IMR-90 (cell line): Measurements from ENCODE around the gene LAMA5. TPM values are rescaled to one million over a fixed set of nuclear protein-coding genes. Genes with fewer than 3 reads are reported as not detected.

Source experiments
- ATAC-seq: fragments of 200-7000 bp; cut with Tn5 transposase; 2 replicates; pipeline ENCODE4 v1.9.1; 2020; ENCODE audit warnings: low read depth, mild to moderate bottlenecking, moderate library complexity
- BruUV-seq: library from RNA; stranded (reverse); fragments of 400-500 nt; replicated peaks from 2 replicates; lab custom pipeline; 2021; lab: Mats Ljungman, UMichigan
- CTCF ChIA-PET: fragments of 300-600 bp; formaldehyde crosslinking; extraction: SDS; loops from one replicate; lab custom pipeline; 2021; ENCODE audit warnings: antibody characterized with exemption; lab: Yijun Ruan, JAX
- POLR2A ChIA-PET: fragments of 300-600 bp; sonication (Branson Sonifier 250); formaldehyde crosslinking; loops from one replicate; lab custom pipeline; 2022; ENCODE audit warnings: antibody characterized with exemption; ENCODE audit not compliant: unreplicated experiment; lab: Charles Lee
- DNase-seq: peaks from one replicate; pipeline ENCODE4 v3.0.0; 2013
- H2AFZ ChIP-seq: replicated peaks from 2 replicates; pipeline ENCODE3; 2013; ENCODE audit warnings: low read length, mild to moderate bottlenecking; ENCODE audit not compliant: poor library complexity
- H2AK5ac ChIP-seq: 2 replicates; pipeline ENCODE4 v1.6.1; 2013; ENCODE audit warnings: low read depth, low read length, inconsistent platforms
- H2AK9ac ChIP-seq: replicated peaks from 2 replicates; pipeline ENCODE3; 2013; ENCODE audit warnings: mild to moderate bottlenecking, low read depth, low read length, moderate library complexity; ENCODE audit not compliant: poor library complexity
- H2BK120ac ChIP-seq: 2 replicates; pipeline ENCODE4 v1.6.1; 2013; ENCODE audit warnings: low read depth, low read length, inconsistent platforms
- H2BK15ac ChIP-seq: 3 replicates; pipeline ENCODE4 v1.6.1; 2013; ENCODE audit warnings: low read depth, low read length, inconsistent platforms
- H2BK20ac ChIP-seq: 2 replicates; pipeline ENCODE4 v1.6.1; 2013; ENCODE audit warnings: low read depth, mild to moderate bottlenecking, inconsistent platforms, low read length, moderate library complexity
- H2BK5ac ChIP-seq: 2 replicates; pipeline ENCODE4 v1.6.1; 2013; ENCODE audit warnings: mild to moderate bottlenecking, low read depth, low read length, inconsistent platforms; ENCODE audit not compliant: poor library complexity, severe bottlenecking
- H3K14ac ChIP-seq: replicated peaks from 2 replicates; pipeline ENCODE4 v1.6.1; 2013; ENCODE audit warnings: low read depth, low read length, inconsistent platforms
- H3K18ac ChIP-seq: 2 replicates; pipeline ENCODE4 v1.6.1; 2013; ENCODE audit warnings: low read depth, low read length, control low read depth
- H3K23ac ChIP-seq: 2 replicates; pipeline ENCODE4 v1.6.1; 2013; ENCODE audit warnings: low read depth, low read length, inconsistent platforms
- H3K27ac ChIP-seq: 2 replicates; pipeline ENCODE4 v1.5.1; 2013; ENCODE audit warnings: mild to moderate bottlenecking, control low read depth, low read length; ENCODE audit not compliant: insufficient read depth
- H3K27me3 ChIP-seq: 2 replicates; pipeline ENCODE4 v1.6.1; 2013; ENCODE audit warnings: low read length; ENCODE audit not compliant: control insufficient read depth, insufficient read depth
- H3K36me3 ChIP-seq: 2 replicates; pipeline ENCODE4 v1.6.1; 2013; ENCODE audit warnings: low read length, mixed read lengths; ENCODE audit not compliant: control insufficient read depth, insufficient read depth
- H3K4ac ChIP-seq: 2 replicates; pipeline ENCODE4 v1.6.1; 2013; ENCODE audit warnings: low read depth, low read length, inconsistent platforms
- H3K4me1 ChIP-seq: 2 replicates; pipeline ENCODE4 v1.6.1; 2013; ENCODE audit warnings: low read length, mixed read lengths; ENCODE audit not compliant: control insufficient read depth, insufficient read depth
- H3K4me2 ChIP-seq: 2 replicates; pipeline ENCODE4 v1.6.1; 2013; ENCODE audit warnings: low read depth, mild to moderate bottlenecking, control low read depth, low read length, moderate library complexity
- H3K4me3 ChIP-seq: 2 replicates; pipeline ENCODE4 v1.5.1; 2013; ENCODE audit warnings: low read depth, mild to moderate bottlenecking, control low read depth, low read length, moderate library complexity; ENCODE audit not compliant: insufficient read depth
- H3K56ac ChIP-seq: 2 replicates; pipeline ENCODE4 v1.6.1; 2013; ENCODE audit warnings: low read length, inconsistent platforms; ENCODE audit not compliant: insufficient read depth; ENCODE audit errors: extremely low read depth
- H3K79me1 ChIP-seq, 2 experiments: 2 replicates each; pipeline ENCODE4 v1.6.1; 2013; ENCODE audit warnings: low read length in 2 of 2, inconsistent platforms in 1 of 2, low read depth in 1 of 2
- H3K9ac ChIP-seq: 2 replicates; pipeline ENCODE4 v1.6.1; 2013; ENCODE audit warnings: low read depth, low read length, control low read depth
- H3K9me1 ChIP-seq: 2 replicates; pipeline ENCODE4 v1.6.1; 2013; ENCODE audit warnings: low read length, inconsistent platforms; ENCODE audit not compliant: insufficient read depth
- H3K9me3 ChIP-seq: 2 replicates; pipeline ENCODE4 v1.6.1; 2013; ENCODE audit warnings: low read length; ENCODE audit not compliant: control insufficient read depth, insufficient read depth
- H4K20me1 ChIP-seq: 2 replicates; pipeline ENCODE4 v1.6.1; 2013; ENCODE audit warnings: low read length, inconsistent platforms; ENCODE audit not compliant: insufficient read depth
- H4K5ac ChIP-seq: 2 replicates; pipeline ENCODE4 v1.6.1; 2013; ENCODE audit warnings: mild to moderate bottlenecking, low read depth, low read length, control low read depth
- H4K8ac ChIP-seq, 2 experiments: 2 replicates each; pipeline ENCODE4 v1.6.1; 2013; ENCODE audit warnings: low read depth in 2 of 2, low read length in 2 of 2, control low read depth in 1 of 2, inconsistent platforms in 1 of 2
- H4K91ac ChIP-seq: 2 replicates; pipeline ENCODE4 v1.6.1; 2013; ENCODE audit warnings: low read depth, low read length, inconsistent platforms; ENCODE audit not compliant: insufficient read depth
- BHLHE40 ChIP-seq: fragments of 150-350 bp; IDR thresholded peaks from 2 replicates; pipeline ENCODE4 v1.6.1; 2016; ENCODE audit warnings: mild to moderate bottlenecking, low read depth, low read length
- CEBPB ChIP-seq: IDR thresholded peaks from 2 replicates; pipeline ENCODE4 v1.6.1; 2012; ENCODE audit warnings: low read depth, low read length, improper control_type of control experiment
- CHD1 ChIP-seq: IDR thresholded peaks from 2 replicates; pipeline ENCODE4 v1.6.1; 2012; ENCODE audit warnings: low read depth, low read length, improper control_type of control experiment
- FOS ChIP-seq: fragments of 150-350 bp; IDR thresholded peaks from 2 replicates; pipeline ENCODE4 v1.6.1; 2016; ENCODE audit warnings: low read depth, low read length
- MAFK ChIP-seq: IDR thresholded peaks from 2 replicates; pipeline ENCODE4 v1.6.1; 2012; ENCODE audit warnings: low read depth, low read length, improper control_type of control experiment
- MAZ ChIP-seq: IDR thresholded peaks from 2 replicates; pipeline ENCODE4 v1.6.1; 2012; ENCODE audit warnings: low read depth, mild to moderate bottlenecking, low read length, improper control_type of control experiment, moderate library complexity, borderline replicate concordance
- MXI1 ChIP-seq: IDR thresholded peaks from 2 replicates; pipeline ENCODE4 v1.6.1; 2012; ENCODE audit warnings: low read depth, mild to moderate bottlenecking, low read length, moderate library complexity, borderline replicate concordance
- NFE2L2 ChIP-seq: fragments of 150-350 bp; IDR thresholded peaks from 2 replicates; pipeline ENCODE4 v1.6.1; 2016; ENCODE audit warnings: low read depth, mild to moderate bottlenecking, low read length
- POLR2A ChIP-seq: IDR thresholded peaks from 2 replicates; pipeline ENCODE4 v1.6.1; 2012; ENCODE audit warnings: mild to moderate bottlenecking, low read depth, low read length
- RAD21 ChIP-seq: IDR thresholded peaks from 2 replicates; pipeline ENCODE4 v1.6.1; 2012; ENCODE audit warnings: low read length, improper control_type of control experiment
- RCOR1 ChIP-seq: IDR thresholded peaks from 2 replicates; pipeline ENCODE4 v1.6.1; 2012; ENCODE audit warnings: mild to moderate bottlenecking, low read length, improper control_type of control experiment; ENCODE audit not compliant: insufficient replicate concordance
- RFX5 ChIP-seq: IDR thresholded peaks from 2 replicates; pipeline ENCODE4 v1.8.0; 2012; ENCODE audit warnings: low read depth, mild to moderate bottlenecking, low read length, moderate library complexity
- SMC3 ChIP-seq: fragments of 150-350 bp; IDR thresholded peaks from 2 replicates; pipeline ENCODE4 v1.6.1; 2016; ENCODE audit warnings: low read depth, mild to moderate bottlenecking, antibody characterized with exemption, low read length, moderate library complexity
- WGBS, 2 experiments: methylation state at CpG; one replicate each; pipeline versions ENCODE4 v1.1.5 to v1.1.7; 2013; ENCODE audit warnings: missing lambda C conversion rate in 2 of 2; ENCODE audit not compliant: insufficient read length in 1 of 2; ENCODE audit errors: extremely low coverage in 2 of 2; 5-methylcytosine and 5-hydroxymethylcytosine counted together
- dilution Hi-C: fragments of 300-500 bp; cut with HindIII; formaldehyde crosslinking; loops from one replicate; pipeline ENCODE4 v1.14.3; 2018; ENCODE audit warnings: low sequenced_read_pairs; ENCODE audit not compliant: unreplicated experiment
- in situ Hi-C: fragments of 300-500 bp; cut with MboI; formaldehyde crosslinking; loops from 3 replicates; pipeline ENCODE4 v1.14.3; 2019; ENCODE audit warnings: low sequenced_read_pairs, inconsistent platforms, mixed read lengths
- intact Hi-C: fragments of 100-400 bp; cut with micrococcal nuclease; formaldehyde crosslinking; loops from 2 replicates; pipeline ENCODE4 v1.10.0; 2022
- polyA plus RNA-seq, 3 experiments: library from polyadenylated mRNA; depleted of rRNA; stranded (reverse); fragments of >200 nt; gene quantifications; 2 replicates each; pipeline ENCODE4 v1.2.3, GENCODE V29; 2012; ENCODE audit warnings: low replicate concordance in 1 of 3
- total RNA-seq: library from RNA; depleted of rRNA; stranded (reverse); fragments of >200 nt; gene quantifications from 2 replicates; pipeline ENCODE4 v1.2.3, GENCODE V29; 2012
- TF ChIP-seq, protein P1 (sequence below): fragments of 150-350 bp; IDR thresholded peaks from 2 replicates; pipeline ENCODE4 v1.6.1; 2016; ENCODE audit warnings: low read depth, mild to moderate bottlenecking, low read length, moderate library complexity, borderline replicate concordance

The LAMA5 gene
- total and polyA plus RNA-seq, 2 of the 4 experiments (the other 2 are of a cell fraction), result 0.90 to 7.3 TPM

DNA sequence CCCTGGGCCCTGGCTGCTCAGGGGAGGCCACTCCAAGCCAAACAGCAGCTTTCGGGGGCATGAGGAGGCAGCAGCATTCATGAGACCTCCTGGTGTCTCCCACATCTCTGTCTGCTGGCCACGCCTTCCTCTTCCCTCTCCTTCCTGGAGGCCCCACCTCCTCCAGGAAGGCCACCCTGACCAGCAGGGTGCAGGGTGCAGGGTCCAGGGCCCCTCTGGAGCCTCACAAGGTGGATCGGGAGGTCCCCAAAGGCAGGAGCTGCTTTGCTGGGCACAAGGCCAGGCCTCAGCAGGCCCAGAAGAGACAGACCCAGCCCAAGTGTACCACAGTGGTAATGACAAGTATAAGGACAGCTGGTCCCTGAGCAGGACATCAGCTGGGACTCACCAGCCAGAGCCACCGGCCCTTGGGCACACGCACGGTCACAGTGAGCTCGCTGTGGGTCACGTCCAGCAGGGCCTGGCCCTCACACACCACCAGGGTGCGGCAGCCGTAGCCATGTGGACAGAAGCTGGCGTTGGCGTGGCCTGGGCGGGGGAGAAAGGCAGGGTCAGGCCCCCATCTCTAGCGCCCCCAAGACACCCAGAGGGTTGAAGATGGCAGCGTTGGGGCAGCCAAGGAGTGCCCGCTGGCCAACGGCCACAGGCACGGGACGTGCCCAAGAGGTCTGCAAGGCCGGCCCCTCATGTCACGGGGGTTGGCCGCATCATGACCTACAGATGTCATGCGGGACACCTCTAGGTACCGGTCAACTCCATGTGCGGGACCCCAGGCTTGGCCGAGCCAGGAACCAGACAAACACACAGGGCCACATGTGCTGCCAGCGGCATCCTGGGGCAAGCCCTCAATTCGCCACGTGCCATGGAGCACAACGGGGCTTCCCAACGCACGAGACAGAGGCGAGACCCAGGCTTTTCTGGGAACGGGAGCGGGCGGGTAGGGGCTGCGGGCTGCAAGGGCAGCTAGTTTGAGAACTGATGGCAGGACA is 37.4 kb downstream of the LAMA5 start:
- H3K9ac ChIP-seq, result no peak overlapping the region
- H3K27me3 ChIP-seq, result no peaks in the 10 kb centered on the region
- no peak overlapping the region for H3K14ac ChIP-seq
- no peak overlapping the region for H4K91ac ChIP-seq
- H3K18ac ChIP-seq, result no peak overlapping the region
- H3K4me3 ChIP-seq, result no peak overlapping the region
- TF ChIP-seq, protein P1, sequence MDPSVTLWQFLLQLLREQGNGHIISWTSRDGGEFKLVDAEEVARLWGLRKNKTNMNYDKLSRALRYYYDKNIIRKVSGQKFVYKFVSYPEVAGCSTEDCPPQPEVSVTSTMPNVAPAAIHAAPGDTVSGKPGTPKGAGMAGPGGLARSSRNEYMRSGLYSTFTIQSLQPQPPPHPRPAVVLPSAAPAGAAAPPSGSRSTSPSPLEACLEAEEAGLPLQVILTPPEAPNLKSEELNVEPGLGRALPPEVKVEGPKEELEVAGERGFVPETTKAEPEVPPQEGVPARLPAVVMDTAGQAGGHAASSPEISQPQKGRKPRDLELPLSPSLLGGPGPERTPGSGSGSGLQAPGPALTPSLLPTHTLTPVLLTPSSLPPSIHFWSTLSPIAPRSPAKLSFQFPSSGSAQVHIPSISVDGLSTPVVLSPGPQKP, result no peak
- TF ChIP-seq RAD21, result no peak
- no peak for TF ChIP-seq RCOR1
- TF ChIP-seq NFE2L2, result no peak
- TF ChIP-seq POLR2A, result no peak
- TF ChIP-seq CEBPB, result no peak
- TF ChIP-seq SMC3, result no peak
- no peak for TF ChIP-seq MAFK
- no peak for TF ChIP-seq MXI1
- TF ChIP-seq RFX5, result no peak
- no peak for TF ChIP-seq FOS
- TF ChIP-seq BHLHE40, result no peak
- TF ChIP-seq CHD1, result no peak
- no peak for TF ChIP-seq MAZ
- H3K9me3 ChIP-seq, result no peaks in the 10 kb centered on the region
- POLR2A ChIA-PET, result no interaction called here
- no peak overlapping the region for H3K27ac ChIP-seq
- no peak overlapping the region for H2BK20ac ChIP-seq
- H2AFZ ChIP-seq, result peak overlapping the region; percentile 11
- H2AK9ac ChIP-seq, result peak overlapping the region; percentile 72
- dilution Hi-C loops (no loop called here), in situ Hi-C loops (no loop called here), intact Hi-C loops (no loop called here)
- CTCF ChIA-PET, result no interaction called here
- H3K9me1 ChIP-seq, result no peaks in the 10 kb centered on the region
- peaks cover 50% of the 10 kb centered on the region for H3K36me3 ChIP-seq
- no peaks in the 10 kb centered on the region for H3K4me1 ChIP-seq
- H3K4ac ChIP-seq, result no peak overlapping the region
- H4K8ac ChIP-seq, result no peak overlapping the region
- H3K79me1 ChIP-seq, result no peaks in the 10 kb centered on the region
- BruUV-seq, result no TSS peak
- no peak for DNase-seq
- no peak overlapping the region for H3K56ac ChIP-seq
- H2AK5ac ChIP-seq, result no peak overlapping the region
- H2BK120ac ChIP-seq, result no peak overlapping the region
- H2BK5ac ChIP-seq, result no peak overlapping the region
- no peak overlapping the region for H4K5ac ChIP-seq
- 94% methylated on average over 26 of the region's 37 CpGs; no CpG with 5 or more reads in 1 of the 2 experiments for WGBS, 2 experiments
- H4K20me1 ChIP-seq, result no peaks in the 10 kb centered on the region; the same call in 1 of the 2 replicates
- H2BK15ac ChIP-seq, result no peak overlapping the region
- ATAC-seq, result no peak
- H3K23ac ChIP-seq, result no peak overlapping the region
- H3K4me2 ChIP-seq, result no peak overlapping the region
